ENCODE results near the gene MYO5B. TPM values are rescaled to one million over a fixed set of nuclear protein-coding genes. Genes with fewer than 3 reads are reported as not detected.

MYO5B gene
- total and polyA plus RNA-seq, 2 of the 4 experiments (the other 2 are of a cell fraction): 0.24 to 0.54 TPM

DNA sequence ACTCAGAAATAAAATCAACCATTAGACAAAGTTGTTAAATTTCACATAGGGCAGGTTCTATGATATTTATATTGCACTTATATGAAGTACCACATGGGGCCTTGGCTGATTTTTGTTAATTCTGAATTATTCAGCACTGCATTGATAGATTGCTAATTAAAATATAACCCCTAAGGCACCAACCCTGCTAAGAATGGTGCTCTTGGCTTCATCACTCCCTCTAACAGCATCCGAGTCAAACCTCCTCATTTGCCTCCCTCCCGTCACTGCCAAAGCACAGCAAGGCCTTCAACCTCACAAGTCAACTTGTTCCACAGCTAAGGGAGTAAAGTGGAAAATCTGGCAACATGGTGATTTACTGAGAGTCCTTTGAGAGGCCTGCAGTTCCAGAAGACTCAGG, 27.0 kb downstream of the MYO5B start:
- dilution Hi-C loops (cut with HindIII; ENCODE audit: low sequenced_read_pairs, unreplicated experiment): no loop called here
- Histone ChIP-seq H3K4me2 (ENCODE audit: low read depth, low read length) (no peak overlapping the region), H4K91ac (ENCODE audit: insufficient read depth, low read depth, low read length) (no peak overlapping the region), H2BK20ac (ENCODE audit: low read depth, low read length) (no peak overlapping the region), H3K18ac (ENCODE audit: low read depth, low read length) (no peak overlapping the region), H4K20me1 (ENCODE audit: insufficient read depth, low read length) (no peaks in the 10 kb centered on the region), H2BK5ac (ENCODE audit: low read depth, low read length, poor library complexity, severe bottlenecking) (no peak overlapping the region), H2AK5ac (ENCODE audit: low read depth, low read length) (no peak overlapping the region), H3K9me3 (ENCODE audit: control insufficient read depth, insufficient read depth, low read length) (no peaks in the 10 kb centered on the region), H3K79me1 (ENCODE audit: low read depth in 1 of 2, low read length in 2 of 2) (no peaks in the 10 kb centered on the region), H3K27ac (ENCODE audit: insufficient read depth, low read length) (no peak overlapping the region), H3K27me3 (ENCODE audit: control insufficient read depth, insufficient read depth, low read length) (no peaks in the 10 kb centered on the region), H4K5ac (ENCODE audit: low read depth, low read length) (no peak overlapping the region), H3K36me3 (ENCODE audit: control insufficient read depth, insufficient read depth, low read length) (no peaks in the 10 kb centered on the region), H3K9me1 (ENCODE audit: insufficient read depth, low read length) (no peaks in the 10 kb centered on the region), H3K14ac (replicated peaks; ENCODE audit: low read depth, low read length) (no peak overlapping the region), H2BK15ac (ENCODE audit: low read depth, low read length) (no peak overlapping the region), H2BK120ac (ENCODE audit: low read depth, low read length) (no peak overlapping the region), H3K56ac (ENCODE audit: extremely low read depth, insufficient read depth, low read length) (no peak overlapping the region), H3K4me3 (ENCODE audit: insufficient read depth, low read depth, low read length) (no peak overlapping the region), H3K4ac (ENCODE audit: low read depth, low read length) (no peak overlapping the region), H3K9ac (ENCODE audit: low read depth, low read length) (no peak overlapping the region), H4K8ac (ENCODE audit: low read depth in 2 of 2, low read length in 2 of 2) (no peak overlapping the region), H2AK9ac (replicated peaks; ENCODE audit: low read depth, low read length, poor library complexity) (no peak overlapping the region), H2AFZ (replicated peaks; ENCODE audit: low read length, poor library complexity) (no peak overlapping the region), H3K23ac (ENCODE audit: low read depth, low read length) (no peak overlapping the region), H3K4me1 (ENCODE audit: control insufficient read depth, insufficient read depth, low read length) (no peaks in the 10 kb centered on the region)
- BruUV-seq (replicated peaks): no TSS peak
- ATAC-seq (ENCODE audit: low read depth): no peak
- intact Hi-C loops (cut with micrococcal nuclease): no loop called here
- TF ChIP-seq CHD1 (IDR thresholded peaks at IDR 0.05; ENCODE audit: low read depth, low read length): no peak
- TF ChIP-seq SMC3 (IDR thresholded peaks at IDR 0.05; ENCODE audit: low read depth, low read length): no peak
- TF ChIP-seq BHLHE40 (IDR thresholded peaks at IDR 0.05; ENCODE audit: low read depth, low read length): no peak
- no peak for TF ChIP-seq FOS (IDR thresholded peaks at IDR 0.05; ENCODE audit: low read depth, low read length)
- TF ChIP-seq RCOR1 (IDR thresholded peaks at IDR 0.05; ENCODE audit: insufficient replicate concordance, low read length): no peak
- TF ChIP-seq CEBPB (IDR thresholded peaks at IDR 0.05; ENCODE audit: low read depth, low read length): no peak
- TF ChIP-seq POLR2A (IDR thresholded peaks at IDR 0.05; ENCODE audit: low read depth, low read length): no peak
- TF ChIP-seq MAZ (IDR thresholded peaks at IDR 0.05; ENCODE audit: borderline replicate concordance, low read depth, low read length): no peak
- TF ChIP-seq RAD21 (IDR thresholded peaks at IDR 0.05; ENCODE audit: low read length): no peak
- TF ChIP-seq, protein P1, sequence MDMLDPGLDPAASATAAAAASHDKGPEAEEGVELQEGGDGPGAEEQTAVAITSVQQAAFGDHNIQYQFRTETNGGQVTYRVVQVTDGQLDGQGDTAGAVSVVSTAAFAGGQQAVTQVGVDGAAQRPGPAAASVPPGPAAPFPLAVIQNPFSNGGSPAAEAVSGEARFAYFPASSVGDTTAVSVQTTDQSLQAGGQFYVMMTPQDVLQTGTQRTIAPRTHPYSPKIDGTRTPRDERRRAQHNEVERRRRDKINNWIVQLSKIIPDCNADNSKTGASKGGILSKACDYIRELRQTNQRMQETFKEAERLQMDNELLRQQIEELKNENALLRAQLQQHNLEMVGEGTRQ (IDR thresholded peaks at IDR 0.05; ENCODE audit: low read depth, low read length): no peak
- TF ChIP-seq, protein P2, sequence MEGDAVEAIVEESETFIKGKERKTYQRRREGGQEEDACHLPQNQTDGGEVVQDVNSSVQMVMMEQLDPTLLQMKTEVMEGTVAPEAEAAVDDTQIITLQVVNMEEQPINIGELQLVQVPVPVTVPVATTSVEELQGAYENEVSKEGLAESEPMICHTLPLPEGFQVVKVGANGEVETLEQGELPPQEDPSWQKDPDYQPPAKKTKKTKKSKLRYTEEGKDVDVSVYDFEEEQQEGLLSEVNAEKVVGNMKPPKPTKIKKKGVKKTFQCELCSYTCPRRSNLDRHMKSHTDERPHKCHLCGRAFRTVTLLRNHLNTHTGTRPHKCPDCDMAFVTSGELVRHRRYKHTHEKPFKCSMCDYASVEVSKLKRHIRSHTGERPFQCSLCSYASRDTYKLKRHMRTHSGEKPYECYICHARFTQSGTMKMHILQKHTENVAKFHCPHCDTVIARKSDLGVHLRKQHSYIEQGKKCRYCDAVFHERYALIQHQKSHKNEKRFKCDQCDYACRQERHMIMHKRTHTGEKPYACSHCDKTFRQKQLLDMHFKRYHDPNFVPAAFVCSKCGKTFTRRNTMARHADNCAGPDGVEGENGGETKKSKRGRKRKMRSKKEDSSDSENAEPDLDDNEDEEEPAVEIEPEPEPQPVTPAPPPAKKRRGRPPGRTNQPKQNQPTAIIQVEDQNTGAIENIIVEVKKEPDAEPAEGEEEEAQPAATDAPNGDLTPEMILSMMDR (conservative IDR thresholded peaks at IDR 0.05; ENCODE audit: low read depth, low read length): no peak
- TF ChIP-seq, protein P3, sequence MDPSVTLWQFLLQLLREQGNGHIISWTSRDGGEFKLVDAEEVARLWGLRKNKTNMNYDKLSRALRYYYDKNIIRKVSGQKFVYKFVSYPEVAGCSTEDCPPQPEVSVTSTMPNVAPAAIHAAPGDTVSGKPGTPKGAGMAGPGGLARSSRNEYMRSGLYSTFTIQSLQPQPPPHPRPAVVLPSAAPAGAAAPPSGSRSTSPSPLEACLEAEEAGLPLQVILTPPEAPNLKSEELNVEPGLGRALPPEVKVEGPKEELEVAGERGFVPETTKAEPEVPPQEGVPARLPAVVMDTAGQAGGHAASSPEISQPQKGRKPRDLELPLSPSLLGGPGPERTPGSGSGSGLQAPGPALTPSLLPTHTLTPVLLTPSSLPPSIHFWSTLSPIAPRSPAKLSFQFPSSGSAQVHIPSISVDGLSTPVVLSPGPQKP (IDR thresholded peaks at IDR 0.05; ENCODE audit: borderline replicate concordance, low read depth, low read length): no peak
- TF ChIP-seq RFX5 (IDR thresholded peaks at IDR 0.05; ENCODE audit: low read depth, low read length): no peak
- no peak for TF ChIP-seq NFE2L2 (IDR thresholded peaks at IDR 0.05; ENCODE audit: low read depth, low read length)
- no peak for TF ChIP-seq MXI1 (IDR thresholded peaks at IDR 0.05; ENCODE audit: borderline replicate concordance, low read depth, low read length)
- no peak for TF ChIP-seq MAFK (IDR thresholded peaks at IDR 0.05; ENCODE audit: low read depth, low read length)
- WGBS, 2 experiments (ENCODE audit: extremely low coverage in 2 of 2, insufficient read length in 1 of 2): no CpG with 5 or more reads among the region's 2 CpGs
- in situ Hi-C loops (cut with MboI; ENCODE audit: low sequenced_read_pairs): no loop called here
- POLR2A ChIA-PET (ENCODE audit: unreplicated experiment): interaction anchor here (0.6 kb wide), 1 partner anchor 921 kb away, joined by 4 read pairs; no protein-coding TSS in a partner anchor
- DNase-seq: no peak
- CTCF ChIA-PET: interaction anchor here (0.6 kb wide), 2 partner anchors 18 to 284 kb away, joined by 3 read pairs; no protein-coding TSS in a partner anchor

Measured in IMR-90 (cell line).